Measurements from ENCODE around the gene DNAI2. TPM values are rescaled to one million over a fixed set of nuclear protein-coding genes. Genes with fewer than 3 reads are reported as not detected.

The DNAI2 gene
- total RNA-seq, 1 donor from 2014 or later: not detected

DNA sequence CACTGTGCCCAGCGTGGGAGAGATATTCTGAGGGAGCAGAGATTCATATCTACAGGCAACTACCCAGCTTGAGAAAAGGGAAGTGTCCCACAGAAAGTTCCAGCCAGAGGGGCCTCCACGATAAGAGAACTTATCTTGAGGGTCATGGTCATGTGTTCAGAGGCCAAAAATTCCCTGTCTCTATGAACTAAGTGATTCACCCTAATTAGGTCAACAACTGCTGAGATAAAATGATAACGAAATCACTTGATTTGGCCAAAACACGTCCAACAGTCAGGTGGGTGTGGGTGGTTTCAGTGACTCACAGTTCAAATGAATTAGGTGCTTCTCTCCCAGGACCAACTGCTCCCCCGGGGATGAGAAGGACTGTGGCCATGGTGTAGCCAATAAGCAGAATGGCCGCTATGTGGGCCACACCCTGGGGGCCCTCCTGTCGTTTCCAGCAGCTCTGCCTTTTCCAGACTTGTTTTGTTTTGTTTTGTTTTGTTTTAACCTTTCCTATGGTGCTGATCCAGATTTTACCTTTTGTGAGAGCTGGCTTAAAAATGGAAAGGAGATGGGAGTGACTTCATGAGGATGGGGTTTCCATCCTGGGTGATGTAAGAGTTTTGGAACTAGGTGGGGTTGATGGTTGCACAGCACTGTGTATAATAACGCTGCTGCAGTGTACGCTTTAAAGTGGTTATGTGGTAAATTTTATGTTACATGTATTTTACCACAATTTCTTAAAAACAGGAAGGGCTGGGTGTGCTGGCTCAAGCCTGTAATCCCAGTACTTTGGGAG, 8.7 kb downstream of the DNAI2 start:
- H3K9me3 Mint-ChIP-seq (ENCODE audit: low read depth): no peaks in the 10 kb centered on the region
- no peaks in the 10 kb centered on the region for H3K36me3 Mint-ChIP-seq (ENCODE audit: low read depth)
- peaks cover 5% of the 10 kb centered on the region for H3K27me3 Mint-ChIP-seq (ENCODE audit: low read depth)
- H3K4me1 Mint-ChIP-seq (ENCODE audit: low read depth): peaks cover 3% of the 10 kb centered on the region
- H3K27ac Mint-ChIP-seq (ENCODE audit: unreplicated experiment): no peak overlapping the region
- TF ChIP-seq CTCF (IDR thresholded peaks at IDR 0.05): no peak
- no peak for DNase-seq (ENCODE audit: low spot score)
- H3K4me3 Mint-ChIP-seq (ENCODE audit: unreplicated experiment): no peak overlapping the region

DNA sequence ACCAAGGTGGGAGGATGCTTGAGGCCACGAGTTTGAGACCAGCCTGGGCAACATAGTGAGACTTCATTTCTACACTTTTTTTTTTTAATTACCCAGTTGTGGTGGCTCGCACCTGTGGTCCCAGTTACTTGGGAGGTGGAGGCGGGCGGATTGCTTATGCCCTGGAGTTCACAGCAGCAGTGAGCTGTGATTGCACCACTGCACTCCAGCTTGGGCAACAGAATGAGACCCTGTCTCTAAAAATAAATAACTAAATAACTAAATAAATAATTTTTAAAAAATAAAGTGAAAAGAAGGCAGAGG, 9.3 kb downstream of the DNAI2 start:
- no peak for TF ChIP-seq CTCF (IDR thresholded peaks at IDR 0.05)
- Mint-ChIP-seq H3K36me3 (ENCODE audit: low read depth) (no peaks in the 10 kb centered on the region), H3K4me3 (ENCODE audit: unreplicated experiment) (no peak overlapping the region), H3K9me3 (ENCODE audit: low read depth) (no peaks in the 10 kb centered on the region), H3K27me3 (ENCODE audit: low read depth) (peaks cover 5% of the 10 kb centered on the region), H3K27ac (ENCODE audit: unreplicated experiment) (no peak overlapping the region), H3K4me1 (ENCODE audit: low read depth) (peaks cover 3% of the 10 kb centered on the region)
- DNase-seq (ENCODE audit: low spot score): no peak

- no peak for TF ChIP-seq CTCF (IDR thresholded peaks at IDR 0.05)
- H3K27me3 Mint-ChIP-seq (ENCODE audit: low read depth): peaks cover 5% of the 10 kb centered on the region
Measured at GRCh38 chr17:74287031-74287602, 13.1 kb downstream of the DNAI2 start.

GRCh38 chr17:74288785-74289184, 14.8 kb downstream of the DNAI2 start:
- Mint-ChIP-seq H3K4me1 (ENCODE audit: low read depth) (peaks cover 3% of the 10 kb centered on the region), H3K36me3 (ENCODE audit: low read depth) (no peaks in the 10 kb centered on the region), H3K9me3 (ENCODE audit: low read depth) (no peaks in the 10 kb centered on the region), H3K27ac (ENCODE audit: unreplicated experiment) (no peak overlapping the region), H3K4me3 (ENCODE audit: unreplicated experiment) (no peak overlapping the region), H3K27me3 (ENCODE audit: low read depth) (peaks cover 3% of the 10 kb centered on the region)
- DNase-seq (ENCODE audit: low spot score): no peak
- no peak for TF ChIP-seq CTCF (IDR thresholded peaks at IDR 0.05)

More at GRCh38 chr17:74287031-74287602, 13.1 kb downstream of the DNAI2 start:
- no peak for DNase-seq (ENCODE audit: low spot score)
- Mint-ChIP-seq H3K4me1 (ENCODE audit: low read depth) (peaks cover 3% of the 10 kb centered on the region), H3K27ac (ENCODE audit: unreplicated experiment) (no peak overlapping the region), H3K4me3 (ENCODE audit: unreplicated experiment) (no peak overlapping the region), H3K36me3 (ENCODE audit: low read depth) (no peaks in the 10 kb centered on the region), H3K9me3 (ENCODE audit: low read depth) (no peaks in the 10 kb centered on the region)

- Mint-ChIP-seq H3K4me1 (ENCODE audit: low read depth) (peaks cover 3% of the 10 kb centered on the region), H3K27me3 (ENCODE audit: low read depth) (peaks cover 3% of the 10 kb centered on the region), H3K4me3 (ENCODE audit: unreplicated experiment) (no peak overlapping the region), H3K27ac (ENCODE audit: unreplicated experiment) (no peak overlapping the region), H3K36me3 (ENCODE audit: low read depth) (no peaks in the 10 kb centered on the region), H3K9me3 (ENCODE audit: low read depth) (peaks cover 2% of the 10 kb centered on the region)
- no peak for DNase-seq (ENCODE audit: low spot score)
- no peak for TF ChIP-seq CTCF (IDR thresholded peaks at IDR 0.05)
Measured at GRCh38 chr17:74289688-74290087, 15.7 kb downstream of the DNAI2 start.

Data from chondrocyte (in vitro differentiated cells).